ENCODE measurements around the gene MDFIC. TPM values are rescaled to one million over a fixed set of nuclear protein-coding genes. Genes with fewer than 3 reads are reported as not detected.
A peak's percentile ranks its signal among the peaks of the same experiment; 100 is the strongest.

Gene MDFIC, protein sequence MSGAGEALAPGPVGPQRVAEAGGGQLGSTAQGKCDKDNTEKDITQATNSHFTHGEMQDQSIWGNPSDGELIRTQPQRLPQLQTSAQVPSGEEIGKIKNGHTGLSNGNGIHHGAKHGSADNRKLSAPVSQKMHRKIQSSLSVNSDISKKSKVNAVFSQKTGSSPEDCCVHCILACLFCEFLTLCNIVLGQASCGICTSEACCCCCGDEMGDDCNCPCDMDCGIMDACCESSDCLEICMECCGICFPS
- total RNA-seq: 1 to 10 TPM; 8.5 to 9.1 TPM

DNA sequence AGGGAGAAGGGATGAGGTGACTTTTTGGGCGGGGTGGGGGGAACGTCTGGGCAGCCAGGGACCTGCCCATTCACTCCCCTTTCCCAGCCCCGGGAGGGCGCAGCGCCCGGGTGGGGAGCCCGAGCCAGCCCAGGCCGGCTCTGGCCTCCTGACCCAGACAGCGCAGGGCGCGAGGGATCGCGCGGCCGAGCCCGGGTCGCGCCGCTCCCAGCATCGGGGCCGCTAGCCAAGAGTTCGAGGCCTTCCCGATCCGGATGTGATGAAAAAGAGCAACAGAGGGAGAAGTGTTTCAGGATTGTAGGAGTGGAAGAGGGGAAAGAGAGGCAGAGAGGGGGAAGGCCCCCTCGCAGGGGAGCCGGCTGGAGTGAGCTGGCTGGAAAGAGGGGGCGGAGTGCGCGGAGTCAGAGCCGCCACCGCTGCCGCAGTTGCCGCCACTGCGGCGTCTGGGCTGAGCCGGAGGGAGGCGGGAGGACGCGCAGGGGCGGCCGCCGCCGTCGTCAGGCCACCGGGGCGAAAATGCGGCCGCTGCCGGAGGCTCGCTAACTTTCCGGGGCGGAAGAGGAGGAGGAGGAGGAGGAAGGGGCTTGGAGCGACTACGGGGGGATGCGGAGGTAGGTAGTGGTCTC, at the start of gene MDFIC:
Gene MDFIC (plus strand): TSS at position 69 of the 626 bp plus-strand sequence. CDS start 940 bp downstream, outside the sequence.
- TF ChIP-seq, protein P1, sequence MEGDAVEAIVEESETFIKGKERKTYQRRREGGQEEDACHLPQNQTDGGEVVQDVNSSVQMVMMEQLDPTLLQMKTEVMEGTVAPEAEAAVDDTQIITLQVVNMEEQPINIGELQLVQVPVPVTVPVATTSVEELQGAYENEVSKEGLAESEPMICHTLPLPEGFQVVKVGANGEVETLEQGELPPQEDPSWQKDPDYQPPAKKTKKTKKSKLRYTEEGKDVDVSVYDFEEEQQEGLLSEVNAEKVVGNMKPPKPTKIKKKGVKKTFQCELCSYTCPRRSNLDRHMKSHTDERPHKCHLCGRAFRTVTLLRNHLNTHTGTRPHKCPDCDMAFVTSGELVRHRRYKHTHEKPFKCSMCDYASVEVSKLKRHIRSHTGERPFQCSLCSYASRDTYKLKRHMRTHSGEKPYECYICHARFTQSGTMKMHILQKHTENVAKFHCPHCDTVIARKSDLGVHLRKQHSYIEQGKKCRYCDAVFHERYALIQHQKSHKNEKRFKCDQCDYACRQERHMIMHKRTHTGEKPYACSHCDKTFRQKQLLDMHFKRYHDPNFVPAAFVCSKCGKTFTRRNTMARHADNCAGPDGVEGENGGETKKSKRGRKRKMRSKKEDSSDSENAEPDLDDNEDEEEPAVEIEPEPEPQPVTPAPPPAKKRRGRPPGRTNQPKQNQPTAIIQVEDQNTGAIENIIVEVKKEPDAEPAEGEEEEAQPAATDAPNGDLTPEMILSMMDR (IDR thresholded peaks at IDR 0.05): no peak
- Histone ChIP-seq H3K36me3 (no peaks in the 10 kb centered on the region), H3K9ac (ENCODE audit: low read depth in 2 of 2, low read length in 2 of 2) (peak within 1 kb of the TSS; percentile 48 to 89), H3K27ac (peak within 1 kb of the TSS; percentile 84), H3K4me3 (peak within 1 kb of the TSS; percentile 69), H3K27me3 (no peaks in the 10 kb centered on the region), H3K9me3 (no peaks in the 10 kb centered on the region), H3K4me1 (no peaks in the 10 kb centered on the region)
- intact Hi-C loops (cut with DNase I): loop anchor here (5.0 kb wide), 1 partner anchor 85 kb away; no protein-coding TSS in a partner anchor
- DNase-seq: peak; percentile 57

DNA sequence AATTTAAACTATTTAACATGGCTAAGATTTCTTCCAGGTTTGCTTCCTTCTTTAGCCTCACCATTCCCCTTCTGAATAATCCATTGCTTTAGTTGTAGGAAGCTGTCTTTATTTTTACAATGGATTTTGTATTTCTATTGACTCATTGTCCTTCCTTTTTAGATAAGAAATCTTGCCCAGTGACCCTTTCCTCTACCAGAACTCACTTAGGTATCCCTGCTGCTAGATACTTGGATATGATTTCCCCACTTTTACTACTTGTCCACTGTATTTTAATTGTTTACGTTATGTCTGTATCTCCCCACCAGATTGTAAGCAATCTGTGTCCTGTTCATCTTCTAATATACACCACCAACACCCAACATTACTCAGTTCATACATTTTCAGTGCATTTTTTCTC, 47.7 kb upstream of the MDFIC start:
- intact Hi-C loops (cut with DNase I): no loop called here
- Histone ChIP-seq H3K36me3 (no peaks in the 10 kb centered on the region), H3K27me3 (no peaks in the 10 kb centered on the region), H3K4me3 (no peak overlapping the region), H3K27ac (no peak overlapping the region), H3K9me3 (no peaks in the 10 kb centered on the region), H3K9ac (ENCODE audit: low read depth in 2 of 2, low read length in 2 of 2) (no peak overlapping the region), H3K4me1 (no peaks in the 10 kb centered on the region)
- no peak for DNase-seq
- TF ChIP-seq, protein P1 (IDR thresholded peaks at IDR 0.05): no peak

DNA sequence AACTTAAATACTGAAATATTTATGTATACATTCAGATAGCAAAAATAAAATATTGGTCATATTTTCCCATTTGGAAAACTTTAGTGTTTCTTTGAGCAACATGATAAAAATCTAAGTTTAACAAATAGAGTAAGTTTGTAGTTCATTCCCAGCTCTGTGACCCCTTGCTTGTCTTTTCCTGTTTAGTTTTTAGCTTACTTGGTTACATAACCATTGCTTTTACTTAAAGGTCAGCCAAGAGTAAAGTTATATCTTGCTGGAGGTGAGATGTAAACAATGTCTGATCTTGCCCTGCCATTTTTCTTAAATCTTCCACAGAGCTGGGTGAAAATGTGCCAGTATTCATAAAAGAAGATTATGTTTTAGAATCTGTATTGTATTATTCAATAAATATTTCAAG, 46.7 kb upstream of the MDFIC start:
- no peak overlapping the region for H3K4me3 ChIP-seq
- H3K9me3 ChIP-seq: no peaks in the 10 kb centered on the region
- H3K4me1 ChIP-seq: no peaks in the 10 kb centered on the region
- no peaks in the 10 kb centered on the region for H3K36me3 ChIP-seq
- TF ChIP-seq, protein P1 (IDR thresholded peaks at IDR 0.05): no peak
- H3K27ac ChIP-seq: no peak overlapping the region
- no peaks in the 10 kb centered on the region for H3K27me3 ChIP-seq
- DNase-seq: no peak
- no peak overlapping the region for H3K9ac ChIP-seq (ENCODE audit: low read depth in 2 of 2, low read length in 2 of 2)
- intact Hi-C loops (cut with DNase I): no loop called here

DNA sequence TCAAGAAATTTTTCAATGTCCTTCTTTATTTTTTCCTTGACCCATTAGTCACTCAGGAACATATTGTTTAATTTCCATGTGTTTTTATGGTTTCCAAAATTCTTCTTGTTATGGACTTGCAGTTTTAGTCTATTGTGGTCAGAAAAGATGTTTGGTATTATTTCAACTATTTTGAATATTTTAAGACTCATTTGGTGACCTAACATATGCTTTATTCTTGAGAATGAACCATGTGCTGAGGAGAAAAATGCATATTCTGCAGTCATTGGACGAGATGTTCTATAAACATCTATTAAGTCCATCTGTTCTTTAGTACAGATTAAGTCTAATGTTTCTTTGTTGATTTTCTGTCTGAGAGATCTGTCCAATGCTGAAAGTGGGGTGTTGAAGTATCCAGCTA, 42.3 kb upstream of the MDFIC start:
- Histone ChIP-seq H3K27ac (no peak overlapping the region), H3K9ac (ENCODE audit: low read depth in 2 of 2, low read length in 2 of 2) (no peak overlapping the region), H3K9me3 (no peaks in the 10 kb centered on the region), H3K27me3 (no peaks in the 10 kb centered on the region), H3K36me3 (no peaks in the 10 kb centered on the region), H3K4me3 (no peak overlapping the region), H3K4me1 (no peaks in the 10 kb centered on the region)
- TF ChIP-seq, protein P1 (IDR thresholded peaks at IDR 0.05): no peak
- intact Hi-C loops (cut with DNase I): no loop called here
- DNase-seq: no peak

DNA sequence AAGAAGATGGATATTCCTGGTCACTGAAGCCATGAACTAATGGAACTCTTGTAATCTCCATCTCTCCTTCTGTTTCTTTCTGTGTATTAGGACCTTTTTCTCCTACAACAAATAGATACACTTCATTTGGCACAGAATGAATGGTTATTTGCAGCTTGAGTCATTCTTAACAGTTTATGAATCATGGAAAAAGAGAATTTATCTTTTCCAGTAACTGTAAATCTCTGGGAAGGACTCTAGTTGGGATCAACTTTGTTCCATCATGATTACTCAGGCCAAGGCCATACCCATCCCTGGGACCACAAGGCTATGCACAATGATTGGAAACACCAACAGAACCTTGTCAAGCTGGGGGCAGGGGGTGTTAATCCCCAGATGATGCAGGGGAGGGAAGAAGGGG, 36.1 kb upstream of the MDFIC start:
- H3K27me3 ChIP-seq: no peaks in the 10 kb centered on the region
- intact Hi-C loops (cut with DNase I): no loop called here

More for the DNA sequence above, 36.1 kb upstream of the MDFIC start:
- Histone ChIP-seq H3K9me3 (no peaks in the 10 kb centered on the region), H3K4me1 (no peaks in the 10 kb centered on the region), H3K9ac (ENCODE audit: low read depth in 2 of 2, low read length in 2 of 2) (no peak overlapping the region), H3K36me3 (no peaks in the 10 kb centered on the region), H3K4me3 (no peak overlapping the region), H3K27ac (no peak overlapping the region)
- TF ChIP-seq, protein P1 (IDR thresholded peaks at IDR 0.05): no peak
- DNase-seq: no peak

All from colonic mucosa (tissue), 4 donors.